G401 (cell line): ENCODE measurements around the gene RFX5. TPM values are rescaled to one million over a fixed set of nuclear protein-coding genes. Genes with fewer than 3 reads are reported as not detected.

Source experiments
- total RNA-seq: library from RNA; depleted of rRNA; stranded (reverse); fragments of >200 nt; shearing (Covaris generic); gene quantifications from 2 replicates; pipeline ENCODE4 v1.2.3, GENCODE V29; 2014; rRNA removed

The RFX5 gene
- total RNA-seq, 1 experiment from 2014 or later: 125 TPM

Other genes starting within 250 kb of the RFX5 start
- 2.0 TPM in 2 replicates for gene SEMA6C, start 200.6 kb downstream of the RFX5 start, total RNA-seq
- not detected in 2 replicates for gene TNFAIP8L2, start 190.6 kb downstream of the RFX5 start, total RNA-seq
- 6.2 and 8.9 TPM in 2 replicates for gene LYSMD1, start 181.3 kb downstream of the RFX5 start, total RNA-seq
- gene SCNM1, start 181.1 kb downstream of the RFX5 start, total RNA-seq: 44.3 and 57.7 TPM in 2 replicates
- not detected in 2 replicates for gene TMOD4, start 171.3 kb downstream of the RFX5 start, total RNA-seq
- gene VPS72, start 157.1 kb downstream of the RFX5 start, total RNA-seq: 71.9 and 80.9 TPM in 2 replicates
- gene PIP5K1A, start 148.7 kb downstream of the RFX5 start, total RNA-seq: 39.1 and 60.1 TPM in 2 replicates
- gene PSMD4, start 92.5 kb downstream of the RFX5 start, total RNA-seq: 242 and 285 TPM in 2 replicates
- gene ZNF687, start 65.0 kb downstream of the RFX5 start, total RNA-seq: 14.6 and 20.3 TPM in 2 replicates
- 19.1 and 40.6 TPM in 2 replicates for gene PI4KB, start 19.8 kb downstream of the RFX5 start, total RNA-seq
- gene SELENBP1, start 25.5 kb upstream of the RFX5 start, total RNA-seq: 0.27 TPM in 1 of 2 replicates, not detected in the other
- gene PSMB4, start 52.3 kb upstream of the RFX5 start, total RNA-seq: 518 and 580 TPM in 2 replicates
- 6.9 and 14.0 TPM in 2 replicates for gene POGZ, start 112.2 kb upstream of the RFX5 start, total RNA-seq
- 11.4 and 18.6 TPM in 2 replicates for gene CGN, start 164.1 kb upstream of the RFX5 start, total RNA-seq
- gene TUFT1, start 193.1 kb upstream of the RFX5 start, total RNA-seq: 3.5 and 8.2 TPM in 2 replicates